ENCODE measurements around the gene UBXN2A.
A peak's percentile ranks its signal among the peaks of the same experiment; 100 is the strongest.
"Not testable (repeated sequence)": the region's sequence is repeated elsewhere in the genome, so short reads cannot be mapped to it uniquely, and the experiment has no call there.

UBXN2A gene

GRCh38 chr2:24043133-24043532 is 102.9 kb downstream of the UBXN2A start:
- not testable (repeated sequence) for DNase-seq (ENCODE audit: low read depth in 2 of 2, low spot score in 1 of 2)

- no peak for DNase-seq (ENCODE audit: low read depth in 2 of 2, low spot score in 1 of 2)
These were observed 105.5 kb downstream of the UBXN2A start for GRCh38 chr2:24045511-24046508.

GRCh38 chr2:24046599-24046929 is 106.3 kb downstream of the UBXN2A start:
- no peak for DNase-seq (ENCODE audit: low read depth in 2 of 2, low spot score in 1 of 2)

GRCh38 chr2:24046930-24047702 is 106.9 kb downstream of the UBXN2A start, which contains the start of gene WDCP:
Gene WDCP (minus strand): TSS chr2:24047391. CDS start chr2:24039494, 7,897 bp downstream.
- peak; percentile 87 to 89 for DNase-seq (ENCODE audit: low read depth in 2 of 2, low spot score in 1 of 2)

GRCh38 chr2:24047703-24048033 is 107.4 kb downstream of the UBXN2A start:
- no peak for DNase-seq (ENCODE audit: low read depth in 2 of 2, low spot score in 1 of 2)

- DNase-seq (ENCODE audit: low read depth in 2 of 2, low spot score in 1 of 2) = no peak
These were observed 108.7 kb downstream of the UBXN2A start for GRCh38 chr2:24048769-24049484.

- DNase-seq (ENCODE audit: low read depth in 2 of 2, low spot score in 1 of 2) = no peak
These were observed 109.3 kb downstream of the UBXN2A start, which contains the start of gene FKBP1B for GRCh38 chr2:24049485-24050021. Gene FKBP1B (plus strand): TSS chr2:24049741. CDS start chr2:24049850, 109 bp downstream.

- no peak for DNase-seq (ENCODE audit: low read depth in 2 of 2, low spot score in 1 of 2)
These were observed 110.0 kb downstream of the UBXN2A start for GRCh38 chr2:24050041-24050979.

- DNase-seq (ENCODE audit: low read depth in 2 of 2, low spot score in 1 of 2) = no peak
These were observed 111.6 kb downstream of the UBXN2A start for GRCh38 chr2:24051833-24052232.

GRCh38 chr2:24052951-24053350 is 112.7 kb downstream of the UBXN2A start:
- no peak for DNase-seq (ENCODE audit: low read depth in 2 of 2, low spot score in 1 of 2)

Data from stimulated activated CD8-positive, alpha-beta memory T cell treated with anti-CD3 and anti-CD28 coated beads, Interleukin-4, amount 100 ng/mL, for 1 hour (primary cell).